Loucy (cell line): ENCODE data around the gene FHIT.

Experiments
- H2AFZ ChIP-seq: fragments of 200-600 bp; sonication (generic); 2 replicates; pipeline ENCODE4 v1.6.0; 2016; ENCODE audit warnings: antibody characterized with exemption, mild to moderate bottlenecking, low read length, moderate library complexity
- H3F3A ChIP-seq: fragments of 200-600 bp; 2 replicates; pipeline ENCODE4 v1.6.0; 2016; ENCODE audit warnings: antibody characterized with exemption, low read depth, mild to moderate bottlenecking
- H3K27me3 ChIP-seq: fragments of 200-600 bp; sonication (generic); 2 replicates; pipeline ENCODE4 v1.6.1; 2014; ENCODE audit warnings: low read length, mild to moderate bottlenecking; ENCODE audit not compliant: insufficient read depth, poor library complexity, severe bottlenecking
- H3K36me3 ChIP-seq: fragments of 200-600 bp; sonication (generic); 2 replicates; pipeline ENCODE4 v1.6.1; 2016; ENCODE audit warnings: low read length; ENCODE audit not compliant: insufficient read depth
- H3K4me1 ChIP-seq: fragments of 200-600 bp; sonication (generic); 2 replicates; pipeline ENCODE4 v1.5.1; 2014; ENCODE audit warnings: low read length, mild to moderate bottlenecking; ENCODE audit not compliant: insufficient read depth, poor library complexity, severe bottlenecking
- H3K4me2 ChIP-seq: fragments of 200-600 bp; sonication (generic); 2 replicates; pipeline ENCODE4 v1.6.0; 2014; ENCODE audit warnings: antibody characterized with exemption, low read length, low read depth, mild to moderate bottlenecking; ENCODE audit not compliant: poor library complexity, severe bottlenecking
- H3K4me3 ChIP-seq: fragments of 200-600 bp; sonication (generic); 2 replicates; pipeline ENCODE4 v1.5.1; 2014; ENCODE audit warnings: low read length, mild to moderate bottlenecking, mixed read lengths; ENCODE audit not compliant: poor library complexity, severe bottlenecking
- H3K79me2 ChIP-seq: fragments of 200-600 bp; sonication (generic); 2 replicates; pipeline ENCODE4 v1.6.1; 2014; ENCODE audit warnings: low read length; ENCODE audit not compliant: insufficient read depth
- H3K9ac ChIP-seq: fragments of 200-600 bp; sonication (generic); 2 replicates; pipeline ENCODE4 v1.6.0; 2014; ENCODE audit warnings: mild to moderate bottlenecking, low read depth, low read length, moderate library complexity; ENCODE audit not compliant: poor library complexity, severe bottlenecking
- H3K9me2 ChIP-seq: fragments of 200-600 bp; sonication (generic); replicated peaks from 2 replicates; pipeline ENCODE4 v1.6.1; 2016; ENCODE audit warnings: low read depth, low read length, mixed read lengths
- H3K9me3 ChIP-seq: fragments of 200-600 bp; sonication (generic); 2 replicates; pipeline ENCODE4 v1.6.1; 2014; ENCODE audit warnings: mild to moderate bottlenecking, antibody characterized with exemption, low read length, low read depth; ENCODE audit not compliant: insufficient read depth
- H4K20me1 ChIP-seq: fragments of 200-600 bp; sonication (generic); 2 replicates; pipeline ENCODE4 v1.6.0; 2014; ENCODE audit warnings: antibody characterized with exemption, low read length, mild to moderate bottlenecking; ENCODE audit not compliant: insufficient read depth, poor library complexity, severe bottlenecking
- EZH2phosphoT487 ChIP-seq: fragments of 200-600 bp; IDR thresholded peaks from 2 replicates; pipeline ENCODE4 v1.6.1; 2018; ENCODE audit warnings: antibody characterized with exemption, mild to moderate bottlenecking, moderate library complexity, borderline replicate concordance
- TF ChIP-seq, protein P1 (sequence below): fragments of 200-600 bp; sonication (generic); conservative IDR thresholded peaks from 2 replicates; pipeline ENCODE4 v1.5.1; 2014; ENCODE audit warnings: mild to moderate bottlenecking, antibody characterized with exemption, low read length

FHIT gene

DNA sequence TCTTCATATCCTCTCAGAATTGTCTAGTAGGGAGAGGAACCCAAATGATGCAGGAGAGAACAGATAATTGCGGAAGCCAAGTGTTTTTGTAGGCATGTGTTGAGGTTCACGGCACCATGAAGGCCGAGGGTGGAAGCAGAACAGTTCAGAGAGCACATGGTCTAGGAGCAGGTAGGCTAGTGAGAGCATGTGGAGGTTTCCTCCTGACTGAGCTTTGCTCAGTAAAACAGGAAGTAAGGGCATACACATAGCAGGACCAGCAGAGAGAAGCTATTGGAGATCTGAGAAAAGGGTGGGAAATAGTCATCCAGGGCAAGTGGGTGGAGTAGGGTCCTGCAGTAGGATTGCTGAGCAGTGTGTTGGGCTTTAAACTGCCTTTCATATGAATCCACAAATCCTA is 491.1 kb downstream of the FHIT start:
- no peak overlapping the region for H3K4me2 ChIP-seq
- peaks cover 35% of the 10 kb centered on the region for H3K4me1 ChIP-seq
- no peaks in the 10 kb centered on the region for H3K9me2 ChIP-seq
- no peak overlapping the region for H3K4me3 ChIP-seq
- H4K20me1 ChIP-seq, result no peaks in the 10 kb centered on the region
- TF ChIP-seq, protein P1, sequence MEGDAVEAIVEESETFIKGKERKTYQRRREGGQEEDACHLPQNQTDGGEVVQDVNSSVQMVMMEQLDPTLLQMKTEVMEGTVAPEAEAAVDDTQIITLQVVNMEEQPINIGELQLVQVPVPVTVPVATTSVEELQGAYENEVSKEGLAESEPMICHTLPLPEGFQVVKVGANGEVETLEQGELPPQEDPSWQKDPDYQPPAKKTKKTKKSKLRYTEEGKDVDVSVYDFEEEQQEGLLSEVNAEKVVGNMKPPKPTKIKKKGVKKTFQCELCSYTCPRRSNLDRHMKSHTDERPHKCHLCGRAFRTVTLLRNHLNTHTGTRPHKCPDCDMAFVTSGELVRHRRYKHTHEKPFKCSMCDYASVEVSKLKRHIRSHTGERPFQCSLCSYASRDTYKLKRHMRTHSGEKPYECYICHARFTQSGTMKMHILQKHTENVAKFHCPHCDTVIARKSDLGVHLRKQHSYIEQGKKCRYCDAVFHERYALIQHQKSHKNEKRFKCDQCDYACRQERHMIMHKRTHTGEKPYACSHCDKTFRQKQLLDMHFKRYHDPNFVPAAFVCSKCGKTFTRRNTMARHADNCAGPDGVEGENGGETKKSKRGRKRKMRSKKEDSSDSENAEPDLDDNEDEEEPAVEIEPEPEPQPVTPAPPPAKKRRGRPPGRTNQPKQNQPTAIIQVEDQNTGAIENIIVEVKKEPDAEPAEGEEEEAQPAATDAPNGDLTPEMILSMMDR, result no peak
- no peak for TF ChIP-seq EZH2phosphoT487
- H3K27me3 ChIP-seq, result no peaks in the 10 kb centered on the region
- H3F3A ChIP-seq, result no peaks in the 10 kb centered on the region
- H3K79me2 ChIP-seq, result no peaks in the 10 kb centered on the region
- no peaks in the 10 kb centered on the region for H3K9me3 ChIP-seq
- no peaks in the 10 kb centered on the region for H3K36me3 ChIP-seq
- H3K9ac ChIP-seq, result no peak overlapping the region
- H2AFZ ChIP-seq, result peak overlapping the region; percentile 64

DNA sequence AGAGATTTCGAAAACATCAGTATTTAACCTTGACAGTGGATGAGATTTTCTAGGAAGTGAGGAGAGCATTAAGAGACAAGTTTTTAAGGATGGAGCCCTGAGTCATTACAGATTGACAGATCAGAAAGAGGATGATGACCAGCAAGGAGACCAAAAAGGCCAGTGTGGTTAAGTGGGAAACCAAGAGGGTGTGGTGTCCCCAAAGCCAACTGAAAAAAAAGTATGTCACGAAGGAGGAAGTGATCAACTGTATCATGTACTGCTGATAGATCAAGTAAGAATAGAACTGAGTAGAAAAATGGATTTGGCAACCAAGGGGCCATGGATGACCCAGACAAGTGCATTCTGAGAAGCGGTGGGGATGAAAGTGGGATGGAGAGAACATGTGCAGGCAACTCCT is 491.8 kb downstream of the FHIT start:
- no peaks in the 10 kb centered on the region for H4K20me1 ChIP-seq
- H3K9me2 ChIP-seq, result no peaks in the 10 kb centered on the region
- no peak for TF ChIP-seq EZH2phosphoT487
- TF ChIP-seq, protein P1, result no peak

DNA sequence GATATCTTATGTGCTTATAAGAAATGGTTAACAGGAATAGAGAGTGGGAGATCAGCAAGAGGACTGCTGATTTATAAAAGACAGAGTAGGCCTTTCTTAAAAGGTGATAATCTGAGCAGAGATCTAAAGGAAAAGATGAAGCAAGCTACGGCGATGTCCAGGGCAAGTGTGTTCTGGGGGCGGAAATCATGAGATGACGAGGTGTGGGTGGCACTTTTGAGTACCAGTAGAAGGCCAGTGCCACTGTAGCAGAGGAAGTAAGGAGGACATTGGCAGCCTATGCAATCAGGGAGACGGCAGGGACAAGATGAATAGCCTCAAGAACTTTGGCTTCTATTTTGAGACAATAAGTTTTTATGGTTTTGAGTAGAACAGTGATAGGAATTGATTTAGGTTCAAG is 492.4 kb downstream of the FHIT start:
- H3K9me2 ChIP-seq, result no peaks in the 10 kb centered on the region
- H2AFZ ChIP-seq, result 0 out of 2 replicates have a peak overlapping the region, but pooled peaks have one; percentile 25
- H4K20me1 ChIP-seq, result no peaks in the 10 kb centered on the region
- H3K9me3 ChIP-seq, result no peaks in the 10 kb centered on the region
- no peaks in the 10 kb centered on the region for H3K36me3 ChIP-seq
- no peak overlapping the region for H3K4me3 ChIP-seq
- no peaks in the 10 kb centered on the region for H3K79me2 ChIP-seq
- TF ChIP-seq EZH2phosphoT487, result no peak
- TF ChIP-seq, protein P1, result no peak
- peaks cover 35% of the 10 kb centered on the region for H3K4me1 ChIP-seq
- no peaks in the 10 kb centered on the region for H3K27me3 ChIP-seq
- no peaks in the 10 kb centered on the region for H3F3A ChIP-seq
- peak overlapping the region; percentile 28 for H3K4me2 ChIP-seq
- H3K9ac ChIP-seq, result no peak overlapping the region

More for the DNA sequence above, 491.8 kb downstream of the FHIT start:
- Histone ChIP-seq H3K4me2 (no peak overlapping the region), H3K79me2 (no peaks in the 10 kb centered on the region), H3K27me3 (no peaks in the 10 kb centered on the region), H2AFZ (no peak overlapping the region; the same call in 1 of the 2 replicates), H3K36me3 (no peaks in the 10 kb centered on the region), H3F3A (no peaks in the 10 kb centered on the region), H3K4me3 (no peak overlapping the region), H3K9ac (no peak overlapping the region), H3K4me1 (peaks cover 35% of the 10 kb centered on the region), H3K9me3 (no peaks in the 10 kb centered on the region)
